Activated T-helper 1 cell treated with anti-CD3 and anti-CD28 coated beads, Interleukin-12 subunit alpha, Interleukin-12 subunit beta, Interleukin-2, Interleukin-4 antibody, amounts not matched to agents 30 ng/mL and 10 ng/mL and 1 ng/mL, durations not matched to agents 14 hours and 24 hours and 36 hours (primary cell): Measurements from ENCODE around the gene CLEC2A. TPM values are rescaled to one million over a fixed set of nuclear protein-coding genes. Genes with fewer than 3 reads are reported as not detected.
"Not testable (repeated sequence)": the region's sequence is repeated elsewhere in the genome, so short reads cannot be mapped to it uniquely, and the experiment has no call there.

Source experiments
- DNase-seq: peaks from one replicate; pipeline ENCODE4 v3.0.0; 2021; ENCODE audit warnings: low spot score
- H3K27ac Mint-ChIP-seq: one replicate; pipeline ENCODE4 v1.8.0; 2021; ENCODE audit warnings: mild to moderate bottlenecking, mixed read lengths
- H3K27me3 Mint-ChIP-seq: one replicate; pipeline ENCODE4 v1.8.0; 2022; ENCODE audit warnings: mild to moderate bottlenecking, moderate library complexity, mixed read lengths; ENCODE audit not compliant: insufficient read depth
- H3K36me3 Mint-ChIP-seq: one replicate; pipeline ENCODE4 v1.8.0; 2021; ENCODE audit warnings: low read depth, mixed read lengths
- H3K4me1 Mint-ChIP-seq: one replicate; pipeline ENCODE4 v1.8.0; 2021; ENCODE audit warnings: low read depth, mixed read lengths
- H3K4me3 Mint-ChIP-seq: one replicate; pipeline ENCODE4 v1.8.0; 2021; ENCODE audit warnings: mild to moderate bottlenecking, moderate library complexity, mixed read lengths
- H3K9me3 Mint-ChIP-seq: one replicate; pipeline ENCODE4 v1.8.0; 2021; ENCODE audit warnings: mixed read lengths
- intact Hi-C: fragments of 100-400 bp; cut with micrococcal nuclease; formaldehyde crosslinking; loops from one replicate; pipeline ENCODE4 v1.15.1; 2024
- total RNA-seq: library from RNA; stranded (reverse); gene quantifications from 2 replicates; pipeline ENCODE4 v1.2.3, GENCODE V29; 2022

CLEC2A gene
- total RNA-seq, 1 donor from 2014 or later: not detected

DNA sequence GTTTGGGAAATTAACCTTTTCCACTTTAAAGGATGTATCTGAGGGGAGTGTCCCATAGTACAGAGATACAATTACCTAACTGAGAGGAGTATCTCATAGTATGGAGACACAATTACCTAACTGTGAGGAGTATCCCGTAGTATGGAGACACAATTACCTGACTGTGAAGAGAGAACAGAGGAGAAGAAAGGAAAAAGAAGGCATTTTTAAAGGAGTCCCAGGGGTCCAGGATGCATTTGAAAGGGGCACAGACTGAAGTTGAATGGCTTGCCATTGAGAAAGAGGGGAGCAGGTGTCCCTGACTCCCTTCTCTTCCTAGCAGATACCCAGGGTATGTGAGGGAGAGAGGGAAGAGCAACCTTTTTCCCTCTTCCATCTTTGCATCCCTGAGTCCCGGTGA is 33.0 kb downstream of the CLEC2A start:
- Mint-ChIP-seq H3K27me3 (peaks cover 9% of the 10 kb centered on the region), H3K36me3 (peaks cover 4% of the 10 kb centered on the region), H3K4me1 (peaks cover 2% of the 10 kb centered on the region), H3K9me3 (peaks cover 31% of the 10 kb centered on the region), H3K4me3 (no peak overlapping the region), H3K27ac (no peak overlapping the region)
- no peak for DNase-seq
- intact Hi-C loops: no loop called here

DNA sequence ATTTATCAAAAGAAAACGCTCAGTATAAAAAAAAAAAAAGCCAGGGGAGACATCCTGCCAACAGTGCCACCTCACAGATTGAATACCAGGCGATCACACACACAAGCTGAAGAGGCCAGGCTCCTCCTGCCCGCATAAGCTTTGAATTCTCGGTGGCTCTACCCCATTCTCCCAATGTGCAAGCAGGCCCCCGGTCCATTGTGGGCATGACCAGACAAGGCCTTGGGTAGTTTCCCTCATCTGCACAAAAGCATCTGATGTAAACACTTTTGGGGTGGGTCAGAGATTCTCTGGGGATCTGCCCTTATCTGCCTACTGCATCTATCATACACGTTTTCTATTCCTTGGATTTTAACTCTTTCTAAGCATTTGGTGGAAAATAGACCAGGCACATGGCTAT is 34.6 kb downstream of the CLEC2A start:
- peaks cover 15% of the 10 kb centered on the region for H3K27me3 Mint-ChIP-seq
- DNase-seq: no peak
- no peak overlapping the region for H3K27ac Mint-ChIP-seq
- no peak overlapping the region for H3K4me3 Mint-ChIP-seq
- H3K36me3 Mint-ChIP-seq: peaks cover 2% of the 10 kb centered on the region
- peaks cover 9% of the 10 kb centered on the region for H3K4me1 Mint-ChIP-seq
- intact Hi-C loops: no loop called here
- peaks cover 15% of the 10 kb centered on the region for H3K9me3 Mint-ChIP-seq

DNA sequence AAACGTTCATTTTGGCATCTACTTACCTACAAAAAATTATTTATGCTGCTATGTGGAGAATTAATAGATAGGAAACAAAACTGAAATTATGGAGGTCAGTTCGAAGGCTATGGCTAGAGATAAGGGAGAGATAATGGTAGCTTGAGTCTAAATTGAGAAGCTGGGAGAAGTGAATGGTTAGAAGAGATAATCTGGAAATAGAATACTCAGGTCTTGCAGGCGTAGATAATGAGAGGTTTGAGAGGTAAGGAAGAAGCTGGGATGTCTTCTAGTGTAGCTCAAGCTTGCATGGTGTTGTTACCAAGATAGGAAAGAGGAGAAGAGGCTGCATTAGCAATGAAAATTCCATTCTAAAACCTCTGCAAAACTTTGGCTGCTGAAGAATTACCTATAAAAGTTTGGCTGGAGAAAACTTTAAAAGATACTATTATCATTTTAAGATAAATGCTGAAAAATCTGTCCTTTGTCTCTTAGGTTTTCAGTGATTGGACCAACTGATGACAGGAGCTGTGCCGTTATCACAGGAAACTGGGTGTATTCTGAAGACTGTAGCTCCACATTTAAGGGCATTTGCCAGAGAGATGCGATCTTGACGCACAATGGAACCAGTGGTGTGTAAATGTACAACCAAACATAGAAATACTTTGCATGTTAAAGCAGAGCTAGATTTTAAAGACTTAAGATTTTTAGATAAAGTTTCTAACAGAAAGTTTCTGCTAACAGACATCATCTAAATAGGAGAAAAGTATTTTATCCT is 36.8 kb downstream of the CLEC2A start:
- Mint-ChIP-seq H3K4me3 (no peak overlapping the region), H3K9me3 (peaks cover 1% of the 10 kb centered on the region), H3K27me3 (peaks cover 15% of the 10 kb centered on the region), H3K36me3 (no peaks in the 10 kb centered on the region), H3K27ac (no peak overlapping the region), H3K4me1 (peaks cover 9% of the 10 kb centered on the region)
- no peak for DNase-seq
- intact Hi-C loops: no loop called here

DNA sequence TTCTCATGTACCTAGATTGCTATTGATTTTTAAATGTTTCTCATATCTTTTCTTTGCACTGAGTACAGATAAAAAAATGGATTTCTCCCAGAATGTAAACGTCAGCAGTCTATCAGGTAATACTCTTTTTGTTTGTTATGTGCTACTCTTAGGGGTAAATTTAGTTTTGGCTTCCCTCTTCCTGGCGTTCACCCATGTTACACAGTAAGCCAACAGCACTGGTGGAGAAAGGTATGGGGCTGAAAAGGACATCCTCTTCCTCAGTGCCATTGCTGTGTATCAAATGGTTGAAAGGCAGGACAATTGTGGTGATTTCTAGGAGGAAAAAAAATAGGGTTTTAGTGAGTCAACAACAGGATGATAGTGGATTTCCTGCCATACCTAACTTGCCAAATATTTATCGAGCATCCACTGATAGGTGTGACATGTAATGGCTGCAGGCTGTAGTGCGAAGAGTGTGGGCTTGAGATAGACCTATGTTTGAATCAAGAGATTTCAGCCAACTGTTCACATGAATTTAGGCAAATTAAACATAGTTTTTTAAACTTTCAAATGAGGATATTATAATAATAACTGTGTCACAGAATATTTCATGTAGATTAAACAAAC is 43.4 kb downstream of the CLEC2A start:
- DNase-seq: no peak
- no peak overlapping the region for H3K27ac Mint-ChIP-seq

GRCh38 chr12:9883175-9883574 is 49.0 kb downstream of the CLEC2A start:
- no peak overlapping the region for H3K27ac Mint-ChIP-seq
- intact Hi-C loops: no loop called here
- DNase-seq: no peak
- no peaks in the 10 kb centered on the region for H3K36me3 Mint-ChIP-seq
- peaks cover 17% of the 10 kb centered on the region for H3K4me1 Mint-ChIP-seq
- peaks cover 2% of the 10 kb centered on the region for H3K27me3 Mint-ChIP-seq
- no peaks in the 10 kb centered on the region for H3K9me3 Mint-ChIP-seq
- no peak overlapping the region for H3K4me3 Mint-ChIP-seq

More for the DNA sequence above, 43.4 kb downstream of the CLEC2A start:
- Mint-ChIP-seq H3K36me3 (no peaks in the 10 kb centered on the region), H3K27me3 (peaks cover 9% of the 10 kb centered on the region), H3K4me1 (peaks cover 7% of the 10 kb centered on the region), H3K4me3 (no peak overlapping the region), H3K9me3 (no peaks in the 10 kb centered on the region)
- intact Hi-C loops: no loop called here

GRCh38 chr12:9881988-9882387 is 50.2 kb downstream of the CLEC2A start:
- peaks cover 17% of the 10 kb centered on the region for H3K4me1 Mint-ChIP-seq
- intact Hi-C loops: no loop called here
- DNase-seq: no peak
- no peaks in the 10 kb centered on the region for H3K27me3 Mint-ChIP-seq
- H3K9me3 Mint-ChIP-seq: no peaks in the 10 kb centered on the region
- H3K4me3 Mint-ChIP-seq: no peak overlapping the region
- H3K36me3 Mint-ChIP-seq: no peaks in the 10 kb centered on the region
- no peak overlapping the region for H3K27ac Mint-ChIP-seq

DNA sequence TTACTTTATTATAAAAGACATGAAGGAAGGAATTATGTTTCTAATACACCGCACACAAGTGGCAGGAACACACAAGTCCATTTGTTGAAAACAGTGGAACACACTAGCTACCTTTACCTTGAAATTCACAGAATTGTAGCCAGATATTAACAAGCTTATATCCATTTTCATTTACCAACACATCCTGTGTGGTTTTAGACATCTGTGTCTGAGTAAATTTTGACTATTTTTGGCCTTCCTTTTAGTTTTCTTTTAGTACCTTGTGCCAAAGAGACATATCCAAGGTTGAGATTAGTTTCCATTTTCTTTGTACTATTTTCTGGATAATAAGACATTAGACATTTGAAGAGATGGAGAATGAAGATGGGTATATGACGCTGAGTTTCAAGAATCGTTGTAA is 50.9 kb downstream of the CLEC2A start, which contains the start of gene KLRF2:
Gene KLRF2 (plus strand): TSS at position 244 of the 400 bp plus-strand sequence. CDS start 107 bp downstream, at position 351.
- Mint-ChIP-seq H3K4me1 (peaks cover 17% of the 10 kb centered on the region), H3K4me3 (no peak within 1 kb of the TSS), H3K36me3 (no peaks in the 10 kb centered on the region), H3K27ac (no peak within 1 kb of the TSS), H3K27me3 (no peaks in the 10 kb centered on the region), H3K9me3 (no peaks in the 10 kb centered on the region)
- DNase-seq: no peak
- intact Hi-C loops: no loop called here

- peaks cover 17% of the 10 kb centered on the region for H3K4me1 Mint-ChIP-seq
- H3K4me3 Mint-ChIP-seq: no peak overlapping the region
- no peaks in the 10 kb centered on the region for H3K9me3 Mint-ChIP-seq
- no peaks in the 10 kb centered on the region for H3K27me3 Mint-ChIP-seq
- no peak overlapping the region for H3K27ac Mint-ChIP-seq
- no peak for DNase-seq
- H3K36me3 Mint-ChIP-seq: no peaks in the 10 kb centered on the region
- intact Hi-C loops: no loop called here
These were observed 51.6 kb downstream of the CLEC2A start for GRCh38 chr12:9880532-9881078.

- H3K27ac Mint-ChIP-seq, H3K9me3 Mint-ChIP-seq, H3K4me3 Mint-ChIP-seq, H3K27me3 Mint-ChIP-seq, intact Hi-C loops, H3K36me3 Mint-ChIP-seq, DNase-seq: not testable (repeated sequence)
- H3K4me1 Mint-ChIP-seq: peaks cover 21% of the 10 kb centered on the region
These were observed 56.0 kb downstream of the CLEC2A start for GRCh38 chr12:9876120-9876519.

DNA sequence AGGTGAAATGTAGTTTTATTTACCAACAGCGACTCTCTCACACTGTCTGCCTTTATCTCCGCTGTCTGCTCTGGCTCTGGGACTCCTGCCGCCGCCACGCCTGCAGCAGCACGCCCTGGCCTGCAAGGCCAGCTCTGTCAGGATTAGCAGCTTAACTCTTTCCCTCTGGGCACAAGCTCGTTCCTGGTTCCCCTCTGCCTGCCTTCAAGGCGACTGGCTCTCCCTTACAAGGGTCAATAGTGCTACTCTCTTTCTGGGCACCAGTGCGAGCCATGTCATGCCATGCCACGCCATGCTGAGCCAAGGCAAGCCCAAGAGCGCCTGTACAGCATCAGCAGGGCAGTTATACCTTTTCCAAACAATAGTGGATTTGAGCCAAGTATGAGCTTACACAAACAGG is 59.4 kb downstream of the CLEC2A start:
- Mint-ChIP-seq H3K36me3 (no peaks in the 10 kb centered on the region), H3K27ac (peak overlapping the region; percentile 5), H3K27me3 (no peaks in the 10 kb centered on the region), H3K9me3 (no peaks in the 10 kb centered on the region), H3K4me1 (peaks cover 23% of the 10 kb centered on the region), H3K4me3 (no peak overlapping the region)
- intact Hi-C loops: no loop called here
- no peak for DNase-seq

- Mint-ChIP-seq H3K9me3 (no peaks in the 10 kb centered on the region), H3K4me3 (no peak overlapping the region), H3K4me1 (peaks cover 23% of the 10 kb centered on the region), H3K27ac (no peak overlapping the region), H3K27me3 (no peaks in the 10 kb centered on the region), H3K36me3 (no peaks in the 10 kb centered on the region)
- no peak for DNase-seq
- intact Hi-C loops: no loop called here
These were observed 60.0 kb downstream of the CLEC2A start for GRCh38 chr12:9872162-9872561.

GRCh38 chr12:9870286-9870866 is 61.8 kb downstream of the CLEC2A start:
- Mint-ChIP-seq H3K27ac (peak overlapping the region; percentile 97), H3K4me3 (peak overlapping the region; percentile 93), H3K9me3 (no peaks in the 10 kb centered on the region), H3K27me3 (no peaks in the 10 kb centered on the region), H3K4me1 (peaks cover 36% of the 10 kb centered on the region), H3K36me3 (peaks cover 3% of the 10 kb centered on the region)
- DNase-seq: no peak
- intact Hi-C loops: no loop called here
